ENCODE measurements around the gene N4BP3.

Gene N4BP3

GRCh38 chr5:178103612-178104011, 9.7 kb upstream of the N4BP3 start:
- FAIRE-seq: no peak
- no peak for DNase-seq (ENCODE audit: low spot score)

- no peak for FAIRE-seq
- DNase-seq (ENCODE audit: low spot score): no peak
These were observed 8.8 kb upstream of the N4BP3 start for GRCh38 chr5:178104492-178104891.

GRCh38 chr5:178106086-178106485, 7.2 kb upstream of the N4BP3 start:
- DNase-seq (ENCODE audit: low spot score): no peak
- FAIRE-seq: no peak

GRCh38 chr5:178106556-178107239, 6.6 kb upstream of the N4BP3 start:
- no peak for DNase-seq (ENCODE audit: low spot score)

GRCh38 chr5:178107756-178108310, 5.5 kb upstream of the N4BP3 start:
- DNase-seq (ENCODE audit: low spot score) (no peak), FAIRE-seq (no peak)

More at GRCh38 chr5:178106556-178107239, 6.6 kb upstream of the N4BP3 start:
- no peak for FAIRE-seq

- FAIRE-seq (no peak), DNase-seq (ENCODE audit: low spot score) (no peak)
These were observed 4.9 kb upstream of the N4BP3 start for GRCh38 chr5:178108446-178108845.

- DNase-seq (ENCODE audit: low spot score): no peak
- no peak for FAIRE-seq
These were observed 4.4 kb upstream of the N4BP3 start for GRCh38 chr5:178108966-178109365.

GRCh38 chr5:178110511-178110910, 2.8 kb upstream of the N4BP3 start:
- FAIRE-seq: no peak
- DNase-seq (ENCODE audit: low spot score): no peak

- FAIRE-seq: no peak
- DNase-seq (ENCODE audit: low spot score): no peak
These were observed 1.4 kb upstream of the N4BP3 start for GRCh38 chr5:178111925-178112324.

- DNase-seq (ENCODE audit: low spot score) (no peak), FAIRE-seq (no peak)
These were observed 787 bp upstream of the N4BP3 start for GRCh38 chr5:178112545-178112944.

- DNase-seq (ENCODE audit: low spot score): no peak
- no peak for FAIRE-seq
These were observed 551 bp downstream of the N4BP3 start for GRCh38 chr5:178113841-178114324.

GRCh38 chr5:178114325-178115135, 1.2 kb downstream of the N4BP3 start:
- no peak for DNase-seq (ENCODE audit: low spot score)
- no peak for FAIRE-seq

GRCh38 chr5:178115136-178115813, 1.9 kb downstream of the N4BP3 start:
- no peak for FAIRE-seq
- no peak for DNase-seq (ENCODE audit: low spot score)

- FAIRE-seq (no peak), DNase-seq (ENCODE audit: low spot score) (no peak)
These were observed 2.4 kb downstream of the N4BP3 start for GRCh38 chr5:178115814-178116142.

GRCh38 chr5:178116143-178116885, 3.0 kb downstream of the N4BP3 start:
- no peak for FAIRE-seq

GRCh38 chr5:178117923-178118701, 4.8 kb downstream of the N4BP3 start:
- no peak for DNase-seq (ENCODE audit: low spot score)

More at GRCh38 chr5:178116143-178116885, 3.0 kb downstream of the N4BP3 start:
- no peak for DNase-seq (ENCODE audit: low spot score)

GRCh38 chr5:178119915-178120606, 6.7 kb downstream of the N4BP3 start:
- DNase-seq (ENCODE audit: low spot score) (no peak), FAIRE-seq (no peak)

More at GRCh38 chr5:178117923-178118701, 4.8 kb downstream of the N4BP3 start:
- no peak for FAIRE-seq

GRCh38 chr5:178120607-178121357, 7.5 kb downstream of the N4BP3 start:
- FAIRE-seq: no peak
- peak; percentile 42 for DNase-seq (ENCODE audit: low spot score)
